Transverse colon (tissue), 4 donors: ENCODE measurements around the gene EHBP1L1. TPM values are rescaled to one million over a fixed set of nuclear protein-coding genes. Genes with fewer than 3 reads are reported as not detected.
A peak's percentile ranks its signal among the peaks of the same experiment; 100 is the strongest.

ENCODE experiments used
- DNase-seq: peaks from one replicate; pipeline ENCODE4 v3.0.0-alpha.2; 2019
- H3K27ac ChIP-seq, 4 donors: fragments of 200-600 bp; sonication (generic); 2 replicates each; pipeline ENCODE4 v1.5.1; 2016 to 2018; ENCODE audit warnings: inconsistent platforms in 4 of 4
- H3K27me3 ChIP-seq: fragments of 200-600 bp; sonication (generic); 2 replicates; pipeline ENCODE4 v1.5.1; 2017; ENCODE audit warnings: inconsistent platforms
- H3K36me3 ChIP-seq, 4 donors: fragments of 200-600 bp; sonication (generic); 2 replicates each; pipeline ENCODE4 v1.5.1; 2017 to 2019; ENCODE audit warnings: inconsistent platforms in 4 of 4
- H3K4me1 ChIP-seq, 4 donors: fragments of 200-600 bp; sonication (generic); 2 replicates each; pipeline ENCODE4 v1.5.1; 2017 to 2020; ENCODE audit warnings: inconsistent platforms in 4 of 4
- H3K4me3 ChIP-seq, 4 donors: fragments of 200-600 bp; sonication (generic); 1 replicate in 1 of 4; 2 replicates in 3 of 4; pipeline versions ENCODE4 v1.5.1 to v1.6.1; 2017 to 2019; ENCODE audit warnings: inconsistent platforms in 4 of 4
- H3K9me3 ChIP-seq, 2 donors: fragments of 200-600 bp; sonication (generic); 2 replicates each; pipeline ENCODE4 v1.5.1; 2017 to 2019; ENCODE audit warnings: inconsistent platforms in 2 of 2
- CTCF ChIP-seq, 5 experiments: fragments of 200-600 bp in 3 of 5; fragments of 450-650 bp in 2 of 5; sonication (generic) in 3 of 5; IDR thresholded peaks; 1 replicate in 2 of 5; 2 replicates in 3 of 5; pipeline ENCODE4 v1.5.1; 2016 to 2017; ENCODE audit warnings: antibody characterized with exemption in 5 of 5, inconsistent platforms in 3 of 5, mild to moderate bottlenecking in 2 of 5, moderate library complexity in 1 of 5
- EP300 ChIP-seq: sonication (generic); formaldehyde crosslinking; IDR thresholded peaks from one replicate; pipeline ENCODE4 v1.6.1; 2017; ENCODE audit warnings: antibody characterized with exemption, low read depth
- POLR2A ChIP-seq: fragments of 450-650 bp; IDR thresholded peaks from one replicate; pipeline ENCODE4 v1.6.1; 2016; ENCODE audit warnings: antibody characterized with exemption, mild to moderate bottlenecking, moderate library complexity
- POLR2AphosphoS5 ChIP-seq, 3 donors: sonication (generic); formaldehyde crosslinking; IDR thresholded peaks; one replicate each; pipeline ENCODE4 v1.6.1; 2016; ENCODE audit warnings: antibody characterized with exemption in 3 of 3
- WGBS, 2 donors: methylation state at CpG; one replicate each; pipeline ENCODE4 v1.1.5; 2018; ENCODE audit warnings: low coverage in 1 of 2; 5-methylcytosine and 5-hydroxymethylcytosine counted together
- in situ Hi-C, 4 donors: fragments of 200-750 bp; cut with MboI; loops; one replicate each; pipeline versions ENCODE4 v1.15.0 to v1.15.1; 2017; ENCODE audit warnings: low sequenced_read_pairs in 3 of 4, low pct_ligation_motif_present in 1 of 4, low pct_unique_long_range_greater_than_20kb in 1 of 4
- intact Hi-C: fragments of 100-400 bp; cut with DNase I; formaldehyde crosslinking; loops from one replicate; pipeline ENCODE4 v1.15.1; 2023; ENCODE audit warnings: low total_unique reads
- total RNA-seq, 4 donors: library from RNA; depleted of rRNA; stranded (reverse); fragments of >200 nt; gene quantifications; one replicate each; pipeline ENCODE4 v1.1.0, GENCODE V29; 2016

Gene EHBP1L1
- total RNA-seq, 4 donors from 2014 or later, result 90.2 to 215 (median 106) TPM

- 78 to 90% methylated on average over 2 to 21 of the region's 26 CpGs for WGBS, 2 donors
- Histone ChIP-seq H3K27me3 (no peaks in the 10 kb centered on the region), H3K36me3 (peaks cover 0 to 13% (median 5%) of the 10 kb centered on the region in 4 donors), H3K4me3 (no peak overlapping the region), H3K9me3 (no peaks in the 10 kb centered on the region), H3K27ac (peak overlapping the region in 3 of 4 donors; percentile 36 to 57 (median 52)), H3K4me1 (peaks cover 0 to 27% (median 18%) of the 10 kb centered on the region in 4 donors)
- TF ChIP-seq POLR2AphosphoS5 (IDR thresholded peaks at IDR 0.05), result peak in 2 of 3 donors; percentile 27 to 46
- TF ChIP-seq CTCF (IDR thresholded peaks at IDR 0.05), result peak; percentile 64 to 73 (median 67)
- TF ChIP-seq POLR2A, result no peak
- DNase-seq, result peak; percentile 49
- intact Hi-C loops (loop anchor here (5.0 kb wide), 1 partner anchor 51 kb away; no protein-coding TSS in a partner anchor), in situ Hi-C loops (no loop called here)
These were observed 17.9 kb downstream of the EHBP1L1 start for GRCh38 chr11:65593518-65594414.

GRCh38 chr11:65595131-65595530, 19.3 kb downstream of the EHBP1L1 start:
- H3K27me3 ChIP-seq, result no peaks in the 10 kb centered on the region
- WGBS, 2 donors, result 68% methylated on average over 3 of the region's 3 CpGs; no CpG with 5 or more reads in 1 of the 2 donors
- in situ Hi-C loops (no loop called here), intact Hi-C loops (no loop called here)
- no peak overlapping the region for H3K27ac ChIP-seq
- no peak for TF ChIP-seq POLR2A
- TF ChIP-seq EP300, result no peak
- no peak for TF ChIP-seq POLR2AphosphoS5 (IDR thresholded peaks at IDR 0.05)
- TF ChIP-seq CTCF (IDR thresholded peaks at IDR 0.05), result no peak
- no peaks in the 10 kb centered on the region for H3K9me3 ChIP-seq
- peaks cover 0 to 26% (median 18%) of the 10 kb centered on the region in 4 donors for H3K4me1 ChIP-seq
- peak; percentile 11 for DNase-seq
- H3K36me3 ChIP-seq, result peaks cover 0 to 15% (median 5%) of the 10 kb centered on the region in 4 donors
- H3K4me3 ChIP-seq, result no peak overlapping the region

GRCh38 chr11:65595543-65596281, 19.9 kb downstream of the EHBP1L1 start, which contains the start of gene KCNK7:
TSS of gene KCNK7 (minus strand) at chr11:65595800. CDS start at chr11:65595772, 28 bp downstream.
- DNase-seq, result peak; percentile 32
- intact Hi-C loops, result no loop called here
- TF ChIP-seq CTCF (IDR thresholded peaks at IDR 0.05), result no peak
- no peak for TF ChIP-seq POLR2AphosphoS5 (IDR thresholded peaks at IDR 0.05)
- TF ChIP-seq POLR2A, result no peak
- no peak for TF ChIP-seq EP300
- H3K36me3 ChIP-seq, result peaks cover 0 to 15% (median 5%) of the 10 kb centered on the region in 4 donors
- no peak within 1 kb of the TSS for H3K4me3 ChIP-seq
- 48% methylated on average over 12 of the region's 12 CpGs; no CpG with 5 or more reads in 1 of the 2 donors for WGBS, 2 donors
- no peaks in the 10 kb centered on the region for H3K27me3 ChIP-seq
- H3K4me1 ChIP-seq, result peaks cover 0 to 26% (median 18%) of the 10 kb centered on the region in 4 donors
- no peak within 1 kb of the TSS for H3K27ac ChIP-seq
- in situ Hi-C loops, result no loop called here
- no peaks in the 10 kb centered on the region for H3K9me3 ChIP-seq

- DNase-seq, result no peak
- TF ChIP-seq POLR2AphosphoS5 (IDR thresholded peaks at IDR 0.05) (no peak), CTCF (IDR thresholded peaks at IDR 0.05) (no peak), POLR2A (no peak), EP300 (no peak)
- H3K36me3 ChIP-seq, result peaks cover 0 to 15% (median 5%) of the 10 kb centered on the region in 4 donors
These were observed 20.7 kb downstream of the EHBP1L1 start for GRCh38 chr11:65596520-65596919.

More at GRCh38 chr11:65596520-65596919, 20.7 kb downstream of the EHBP1L1 start:
- 70 to 79% methylated on average over 2 to 6 of the region's 6 CpGs for WGBS, 2 donors
- in situ Hi-C loops (no loop called here), intact Hi-C loops (no loop called here)
- Histone ChIP-seq H3K4me3 (no peak overlapping the region), H3K4me1 (peaks cover 0 to 26% (median 18%) of the 10 kb centered on the region in 4 donors), H3K27ac (no peak overlapping the region), H3K27me3 (no peaks in the 10 kb centered on the region), H3K9me3 (no peaks in the 10 kb centered on the region)
